Measurements from ENCODE around the gene MMP28. TPM values are rescaled to one million over a fixed set of nuclear protein-coding genes. Genes with fewer than 3 reads are reported as not detected.

Gene MMP28
- total and polyA plus RNA-seq, 2 of the 4 experiments (the other 2 are of a cell fraction), result 0.18 TPM; not detected in 1

DNA sequence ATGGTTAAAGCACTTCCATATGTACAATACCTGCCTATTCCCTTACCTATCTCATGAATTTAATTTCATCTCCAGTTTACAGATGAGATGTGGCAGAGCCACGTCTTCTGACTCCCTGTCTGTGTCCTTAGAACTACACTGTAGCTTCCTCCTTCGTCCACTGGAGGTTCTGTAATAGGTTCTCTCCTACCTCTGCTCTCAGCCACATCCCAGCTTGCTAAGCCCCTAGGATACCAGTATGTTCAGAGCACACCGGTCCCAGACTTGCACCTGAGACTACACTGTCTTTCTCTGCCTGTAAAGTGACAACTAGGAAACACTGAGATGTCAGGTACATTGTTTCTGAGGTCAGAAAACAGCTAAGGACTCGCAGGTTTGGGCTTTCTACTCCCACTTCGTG is 67.8 kb downstream of the MMP28 start:
- Histone ChIP-seq H4K20me1 (ENCODE audit: insufficient read depth, low read length) (peaks cover 13% of the 10 kb centered on the region; the same call in 1 of the 2 replicates), H3K9me3 (ENCODE audit: control insufficient read depth, insufficient read depth, low read length) (no peaks in the 10 kb centered on the region), H3K4ac (ENCODE audit: low read depth, low read length) (no peak overlapping the region), H4K8ac (ENCODE audit: low read depth in 2 of 2, low read length in 2 of 2) (no peak overlapping the region), H3K4me3 (ENCODE audit: insufficient read depth, low read depth, low read length) (no peak overlapping the region), H2AK5ac (ENCODE audit: low read depth, low read length) (no peak overlapping the region), H3K14ac (replicated peaks; ENCODE audit: low read depth, low read length) (no peak overlapping the region), H3K23ac (ENCODE audit: low read depth, low read length) (0 out of 2 replicates have a peak overlapping the region, but pooled peaks have one; percentile 20), H3K27ac (ENCODE audit: insufficient read depth, low read length) (no peak overlapping the region), H2AK9ac (replicated peaks; ENCODE audit: low read depth, low read length, poor library complexity) (no peak overlapping the region), H2BK120ac (ENCODE audit: low read depth, low read length) (no peak overlapping the region), H3K79me1 (ENCODE audit: low read depth in 1 of 2, low read length in 2 of 2) (peaks cover 0 to 24% of the 10 kb centered on the region in 2 experiments; a peak in 2 of 4 replicates), H2BK20ac (ENCODE audit: low read depth, low read length) (no peak overlapping the region), H3K18ac (ENCODE audit: low read depth, low read length) (no peak overlapping the region), H2BK5ac (ENCODE audit: low read depth, low read length, poor library complexity, severe bottlenecking) (no peak overlapping the region), H4K91ac (ENCODE audit: insufficient read depth, low read depth, low read length) (no peak overlapping the region), H3K27me3 (ENCODE audit: control insufficient read depth, insufficient read depth, low read length) (no peaks in the 10 kb centered on the region), H2BK15ac (ENCODE audit: low read depth, low read length) (no peak overlapping the region), H3K9ac (ENCODE audit: low read depth, low read length) (no peak overlapping the region), H3K36me3 (ENCODE audit: control insufficient read depth, insufficient read depth, low read length) (peaks cover 16% of the 10 kb centered on the region), H3K9me1 (ENCODE audit: insufficient read depth, low read length) (peaks cover 18% of the 10 kb centered on the region), H3K56ac (ENCODE audit: extremely low read depth, insufficient read depth, low read length) (no peak overlapping the region), H4K5ac (ENCODE audit: low read depth, low read length) (no peak overlapping the region), H3K4me1 (ENCODE audit: control insufficient read depth, insufficient read depth, low read length) (peaks cover 18% of the 10 kb centered on the region), H3K4me2 (ENCODE audit: low read depth, low read length) (no peak overlapping the region), H2AFZ (replicated peaks; ENCODE audit: low read length, poor library complexity) (no peak overlapping the region)
- BruUV-seq (replicated peaks), result no TSS peak
- ATAC-seq (ENCODE audit: low read depth) (no peak), DNase-seq (no peak)
- in situ Hi-C loops (cut with MboI; ENCODE audit: low sequenced_read_pairs) (loop anchor here (25.0 kb wide), 1 partner anchor 365 kb away; the partner anchor contains the start of gene SLFN11), dilution Hi-C loops (cut with HindIII; ENCODE audit: low sequenced_read_pairs, unreplicated experiment) (no loop called here), intact Hi-C loops (cut with micrococcal nuclease) (no loop called here)
- ChIA-PET CTCF (interaction anchor here (0.6 to 1.1 kb wide), 2 partner anchors 20 to 114 kb away, joined by 3 read pairs; no protein-coding TSS in a partner anchor), POLR2A (ENCODE audit: unreplicated experiment) (interaction anchor here (0.6 kb wide), 1 partner anchor 81 kb away, joined by 3 read pairs; no protein-coding TSS in a partner anchor)
- no peak for TF ChIP-seq MAZ (IDR thresholded peaks at IDR 0.05; ENCODE audit: borderline replicate concordance, low read depth, low read length)
- TF ChIP-seq ELK1 (IDR thresholded peaks at IDR 0.05; ENCODE audit: borderline replicate concordance, low read depth, low read length), result no peak
- TF ChIP-seq BHLHE40 (IDR thresholded peaks at IDR 0.05; ENCODE audit: low read depth, low read length), result no peak
- TF ChIP-seq, protein P1, sequence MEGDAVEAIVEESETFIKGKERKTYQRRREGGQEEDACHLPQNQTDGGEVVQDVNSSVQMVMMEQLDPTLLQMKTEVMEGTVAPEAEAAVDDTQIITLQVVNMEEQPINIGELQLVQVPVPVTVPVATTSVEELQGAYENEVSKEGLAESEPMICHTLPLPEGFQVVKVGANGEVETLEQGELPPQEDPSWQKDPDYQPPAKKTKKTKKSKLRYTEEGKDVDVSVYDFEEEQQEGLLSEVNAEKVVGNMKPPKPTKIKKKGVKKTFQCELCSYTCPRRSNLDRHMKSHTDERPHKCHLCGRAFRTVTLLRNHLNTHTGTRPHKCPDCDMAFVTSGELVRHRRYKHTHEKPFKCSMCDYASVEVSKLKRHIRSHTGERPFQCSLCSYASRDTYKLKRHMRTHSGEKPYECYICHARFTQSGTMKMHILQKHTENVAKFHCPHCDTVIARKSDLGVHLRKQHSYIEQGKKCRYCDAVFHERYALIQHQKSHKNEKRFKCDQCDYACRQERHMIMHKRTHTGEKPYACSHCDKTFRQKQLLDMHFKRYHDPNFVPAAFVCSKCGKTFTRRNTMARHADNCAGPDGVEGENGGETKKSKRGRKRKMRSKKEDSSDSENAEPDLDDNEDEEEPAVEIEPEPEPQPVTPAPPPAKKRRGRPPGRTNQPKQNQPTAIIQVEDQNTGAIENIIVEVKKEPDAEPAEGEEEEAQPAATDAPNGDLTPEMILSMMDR (conservative IDR thresholded peaks at IDR 0.05; ENCODE audit: low read depth, low read length), result no peak
- no peak for TF ChIP-seq POLR2A (IDR thresholded peaks at IDR 0.05; ENCODE audit: low read depth, low read length)
- TF ChIP-seq CHD1 (IDR thresholded peaks at IDR 0.05; ENCODE audit: low read depth, low read length), result no peak
- no peak for TF ChIP-seq RCOR1 (IDR thresholded peaks at IDR 0.05; ENCODE audit: insufficient replicate concordance, low read length)
- TF ChIP-seq MXI1 (IDR thresholded peaks at IDR 0.05; ENCODE audit: borderline replicate concordance, low read depth, low read length), result no peak
- TF ChIP-seq NFE2L2 (IDR thresholded peaks at IDR 0.05; ENCODE audit: low read depth, low read length), result no peak
- WGBS, 2 experiments (ENCODE audit: extremely low coverage in 2 of 2, insufficient read length in 1 of 2), result no CpG with 5 or more reads among the region's 5 CpGs

Measured in IMR-90 (cell line).